OCI-M2 (cell line): ENCODE results near the gene LOXHD1.

Source experiments
- DNase-seq: peaks from one replicate; lab custom pipeline; 2025; ENCODE audit not compliant: unreplicated experiment; lab: John Stamatoyannopoulos, UW

LOXHD1 gene

GRCh38 chr18:46554406-46555080 is 102.5 kb downstream of the LOXHD1 start:
- no peak for DNase-seq

- no peak for DNase-seq
These were observed 106.4 kb downstream of the LOXHD1 start for GRCh38 chr18:46550609-46551008.

- no peak for DNase-seq
These were observed 109.5 kb downstream of the LOXHD1 start for GRCh38 chr18:46547520-46547919.

GRCh38 chr18:46546111-46546640 is 110.8 kb downstream of the LOXHD1 start:
- DNase-seq = no peak

- no peak for DNase-seq
These were observed 114.5 kb downstream of the LOXHD1 start for GRCh38 chr18:46542545-46542944.

- no peak for DNase-seq
These were observed 115.3 kb downstream of the LOXHD1 start for GRCh38 chr18:46541626-46542189.

GRCh38 chr18:46538376-46538775 is 118.6 kb downstream of the LOXHD1 start:
- DNase-seq = no peak

GRCh38 chr18:46536215-46536874 is 120.7 kb downstream of the LOXHD1 start:
- DNase-seq = no peak

GRCh38 chr18:46531482-46531881 is 125.5 kb downstream of the LOXHD1 start:
- no peak for DNase-seq

- no peak for DNase-seq
These were observed 129.0 kb downstream of the LOXHD1 start for GRCh38 chr18:46528037-46528436.

GRCh38 chr18:46519870-46520269 is 137.2 kb downstream of the LOXHD1 start:
- DNase-seq = no peak

- no peak for DNase-seq
These were observed 138.6 kb downstream of the LOXHD1 start for GRCh38 chr18:46518438-46518837.

- no peak for DNase-seq
These were observed 140.5 kb downstream of the LOXHD1 start for GRCh38 chr18:46516555-46516954.

- DNase-seq = no peak
These were observed 146.6 kb downstream of the LOXHD1 start for GRCh38 chr18:46510386-46510785.

GRCh38 chr18:46509530-46509929 is 147.5 kb downstream of the LOXHD1 start:
- DNase-seq = no peak

GRCh38 chr18:46506974-46507586 is 149.9 kb downstream of the LOXHD1 start:
- DNase-seq = no peak

- DNase-seq = no peak
These were observed 154.6 kb downstream of the LOXHD1 start for GRCh38 chr18:46502444-46502843.

GRCh38 chr18:46497129-46497528 is 159.9 kb downstream of the LOXHD1 start:
- no peak for DNase-seq

GRCh38 chr18:46488471-46489213 is 168.4 kb downstream of the LOXHD1 start:
- no peak for DNase-seq

- no peak for DNase-seq
These were observed 171.3 kb downstream of the LOXHD1 start for GRCh38 chr18:46485675-46486194.

GRCh38 chr18:46484971-46485370 is 172.0 kb downstream of the LOXHD1 start:
- DNase-seq = no peak
